HepG2 (cell line): Measurements from ENCODE around the gene BAG5. TPM values are rescaled to one million over a fixed set of nuclear protein-coding genes. Genes with fewer than 3 reads are reported as not detected.
A peak's percentile ranks its signal among the peaks of the same experiment; 100 is the strongest.

Experiments
- ASH2L ChIP-seq: fragments of 300-600, 200-600 bp; sonication (generic); IDR thresholded peaks from 2 replicates; pipeline ENCODE4 v1.7.0; 2017; ENCODE audit warnings: low read depth, mild to moderate bottlenecking, moderate library complexity, mixed read lengths, low read length; ENCODE audit not compliant: insufficient read length
- DR1 ChIP-seq: sonication (generic); formaldehyde crosslinking; IDR thresholded peaks from 2 replicates; pipeline ENCODE4 v1.8.0; 2021; ENCODE audit warnings: mild to moderate bottlenecking, missing genetic modification reagents, inconsistent platforms
- ELF1 ChIP-seq: sonication (generic); formaldehyde crosslinking; IDR thresholded peaks from 2 replicates; pipeline ENCODE4 v1.4.0; 2020; ENCODE audit warnings: missing genetic modification reagents
- EZH2 ChIP-seq: conservative IDR thresholded peaks from 2 replicates; pipeline ENCODE4 v1.6.1; 2012; ENCODE audit warnings: mild to moderate bottlenecking, low read depth, low read length, moderate library complexity
- FIP1L1 ChIP-seq: fragments of 200-400 bp; formaldehyde crosslinking; IDR thresholded peaks from 2 replicates; pipeline ENCODE4 v1.6.1; 2018; ENCODE audit warnings: low read depth, mild to moderate bottlenecking, low read length, moderate library complexity, borderline replicate concordance; ENCODE audit not compliant: insufficient read depth
- HCFC1 ChIP-seq: fragments of 150-350 bp; IDR thresholded peaks from 2 replicates; pipeline ENCODE4 v1.6.1; 2014; ENCODE audit warnings: low read depth, low read length
- HNRNPK ChIP-seq: fragments of 200-400 bp; formaldehyde crosslinking; IDR thresholded peaks from 2 replicates; pipeline ENCODE4 v1.6.1; 2018; ENCODE audit warnings: low read length, low read depth, moderate library complexity, mild to moderate bottlenecking; ENCODE audit not compliant: poor library complexity, severe bottlenecking
- JARID2 ChIP-seq: sonication (generic); formaldehyde crosslinking; IDR thresholded peaks from 2 replicates; pipeline ENCODE4 v1.8.1; 2023; ENCODE audit warnings: missing genetic modification reagents, inconsistent platforms; ENCODE audit not compliant: insufficient replicate concordance
- MIER3 ChIP-seq: IDR thresholded peaks from 2 replicates; pipeline ENCODE4 v1.6.1; 2016; ENCODE audit warnings: missing compliant biosample characterization, borderline replicate concordance
- PHF21A ChIP-seq: sonication (generic); formaldehyde crosslinking; IDR thresholded peaks from 2 replicates; pipeline ENCODE4 v1.5.0; 2020; ENCODE audit warnings: mild to moderate bottlenecking, missing genetic modification reagents
- SAP130 ChIP-seq: IDR thresholded peaks from 2 replicates; pipeline ENCODE4 v1.6.1; 2016; ENCODE audit warnings: low read depth
- YEATS4 ChIP-seq: sonication (generic); formaldehyde crosslinking; IDR thresholded peaks from 2 replicates; pipeline ENCODE4 v1.4.0; 2020; ENCODE audit warnings: missing genetic modification reagents, borderline replicate concordance
- ZBTB42 ChIP-seq: sonication (generic); formaldehyde crosslinking; IDR thresholded peaks from 2 replicates; pipeline ENCODE4 v1.5.0; 2020; ENCODE audit warnings: mild to moderate bottlenecking, missing genetic modification reagents
- ZNF329 ChIP-seq: sonication (generic); formaldehyde crosslinking; IDR thresholded peaks from 2 replicates; pipeline ENCODE4 v1.9.0; 2021; ENCODE audit warnings: low read depth, mild to moderate bottlenecking, missing genetic modification reagents
- ZNF367 ChIP-seq: sonication (generic); formaldehyde crosslinking; IDR thresholded peaks from 2 replicates; pipeline ENCODE4 v1.4.0; 2020; ENCODE audit warnings: missing genetic modification reagents, borderline replicate concordance
- ZNF558 ChIP-seq: sonication (generic); formaldehyde crosslinking; IDR thresholded peaks from 2 replicates; pipeline ENCODE4 v1.9.0; 2022; ENCODE audit warnings: mild to moderate bottlenecking, missing genetic modification reagents, borderline replicate concordance
- ZSCAN22 ChIP-seq: sonication (generic); formaldehyde crosslinking; IDR thresholded peaks from 2 replicates; pipeline ENCODE4 v1.4.0; 2020; ENCODE audit warnings: mild to moderate bottlenecking, missing genetic modification reagents
- ZSCAN9 ChIP-seq: IDR thresholded peaks from 2 replicates; pipeline ENCODE4 v1.6.1; 2016; ENCODE audit warnings: borderline replicate concordance
- polyA plus RNA-seq, 8 experiments: library from polyadenylated mRNA; depleted of rRNA in 3 of 8; stranded (reverse) in 7 of 8; unstranded in 1 of 8; fragments of >200 nt; fragmentation: Illumina TruSeq in 4 of 8; extraction: Trizol in 4 of 8; gene quantifications; 2 replicates each; pipeline versions ENCODE4 v1.2.1 to v1.2.3, GENCODE V29; 2011 to 2016; ENCODE audit warnings: low read depth in 4 of 8, missing spikeins in 1 of 8, mixed read lengths in 1 of 8; ENCODE audit not compliant: insufficient read depth in 1 of 8
- total RNA-seq, 5 experiments: library from RNA; depleted of rRNA; stranded (reverse); fragments of >200 nt; fragmentation: Illumina TruSeq; extraction: Trizol; gene quantifications; 2 replicates each; pipeline ENCODE4 v1.2.3, GENCODE V29; 2016; ENCODE audit warnings: low read depth in 1 of 5
- TF ChIP-seq, protein P1 (sequence below): sonication (generic); formaldehyde crosslinking; IDR thresholded peaks from 2 replicates; pipeline ENCODE4 v1.5.0; 2020; ENCODE audit warnings: mild to moderate bottlenecking, low read depth, missing genetic modification reagents, borderline replicate concordance
- TF ChIP-seq, protein P2 (sequence below): sonication (generic); formaldehyde crosslinking; IDR thresholded peaks from 2 replicates; pipeline ENCODE4 v1.4.0; 2020; ENCODE audit warnings: missing genetic modification reagents
- TF ChIP-seq, protein P3 (sequence below): sonication (generic); formaldehyde crosslinking; IDR thresholded peaks from 2 replicates; pipeline ENCODE4 v1.8.1; 2023; ENCODE audit warnings: mild to moderate bottlenecking, inconsistent platforms, moderate library complexity, missing genetic modification reagents, borderline replicate concordance
- TF ChIP-seq, protein P4 (sequence below): sonication (generic); formaldehyde crosslinking; IDR thresholded peaks from 2 replicates; pipeline ENCODE4 v1.8.1; 2023; ENCODE audit warnings: mild to moderate bottlenecking, missing genetic modification reagents
- TF ChIP-seq, protein P5 (sequence below): IDR thresholded peaks from 2 replicates; pipeline ENCODE4 v1.6.1; 2016

The BAG5 gene
- total and polyA plus RNA-seq, 2 of the 13 experiments (the other 11 are each of a cell fraction or from before 2014, with no cell fraction given): 3.5 to 21.0 TPM

DNA sequence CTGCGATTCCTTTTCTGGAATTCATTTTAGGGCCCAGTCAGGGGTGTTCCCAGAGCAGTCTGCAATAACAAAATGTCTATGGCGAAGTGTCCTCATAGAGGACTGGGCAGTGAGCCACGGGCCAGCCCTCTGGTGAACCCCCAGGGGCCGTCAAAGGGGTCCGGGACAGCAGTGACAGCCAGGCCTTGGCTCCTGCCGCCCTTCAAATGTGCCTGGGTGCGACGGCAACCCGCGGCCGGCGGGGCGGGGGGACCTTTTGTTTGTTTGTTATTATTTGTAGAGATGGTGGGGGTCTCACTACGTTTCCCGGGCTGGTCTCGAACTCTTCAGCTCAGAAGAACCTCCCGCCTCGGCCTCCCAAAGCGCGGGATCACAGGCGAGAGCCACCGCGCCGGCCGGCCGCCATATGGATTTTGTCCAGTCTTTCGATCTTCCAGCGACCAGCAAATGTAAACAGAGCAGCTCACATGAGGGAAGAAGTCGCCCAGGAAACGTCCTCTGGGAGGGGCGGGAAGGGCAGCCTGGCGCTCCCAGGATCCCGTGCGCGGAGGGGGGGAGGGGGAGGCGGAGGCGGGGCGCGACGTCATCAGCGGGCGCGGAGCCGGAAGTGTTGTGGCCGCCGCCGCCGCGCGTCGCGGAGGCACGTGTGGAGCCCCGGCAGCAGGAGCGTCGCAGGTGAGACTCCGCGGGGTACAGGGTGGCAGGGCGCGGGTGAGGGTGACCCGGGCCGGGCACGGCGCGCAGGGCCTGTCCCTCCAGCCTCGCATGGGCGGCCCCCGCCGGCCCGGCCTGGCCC lies 33.7 kb downstream of the BAG5 start, which contains the start of gene TRMT61A (continued):
- TF ChIP-seq, protein P1, sequence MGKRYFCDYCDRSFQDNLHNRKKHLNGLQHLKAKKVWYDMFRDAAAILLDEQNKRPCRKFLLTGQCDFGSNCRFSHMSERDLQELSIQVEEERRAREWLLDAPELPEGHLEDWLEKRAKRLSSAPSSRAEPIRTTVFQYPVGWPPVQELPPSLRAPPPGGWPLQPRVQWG: no peak
- TF ChIP-seq FIP1L1 (no peak), HCFC1 (peak; percentile 47; the same call in 1 of the 2 replicates), ZSCAN9 (peak; percentile 2; the same call in 1 of the 2 replicates), PHF21A (CRISPR knock-in tag) (peak; percentile 65), EZH2 (no peak), YEATS4 (CRISPR knock-in tag) (peak; percentile 77), ZNF558 (CRISPR knock-in tag) (peak; percentile 49; the same call in 1 of the 2 replicates), MIER3 (CRISPR knock-in tag) (peak; percentile 33; the same call in 1 of the 2 replicates), ZNF329 (CRISPR knock-in tag) (peak; percentile 59; the same call in 1 of the 2 replicates), ASH2L (peak; percentile 65), SAP130 (peak; percentile 96), ZBTB42 (CRISPR knock-in tag) (no peak), ELF1 (CRISPR knock-in tag) (peak; percentile 68), DR1 (peak; percentile 19; the same call in 1 of the 2 replicates), ZSCAN22 (CRISPR knock-in tag) (no peak), JARID2 (CRISPR knock-in tag) (no peak), HNRNPK (peak; percentile 90), ZNF367 (CRISPR knock-in tag) (no peak)
- TF ChIP-seq, protein P2, sequence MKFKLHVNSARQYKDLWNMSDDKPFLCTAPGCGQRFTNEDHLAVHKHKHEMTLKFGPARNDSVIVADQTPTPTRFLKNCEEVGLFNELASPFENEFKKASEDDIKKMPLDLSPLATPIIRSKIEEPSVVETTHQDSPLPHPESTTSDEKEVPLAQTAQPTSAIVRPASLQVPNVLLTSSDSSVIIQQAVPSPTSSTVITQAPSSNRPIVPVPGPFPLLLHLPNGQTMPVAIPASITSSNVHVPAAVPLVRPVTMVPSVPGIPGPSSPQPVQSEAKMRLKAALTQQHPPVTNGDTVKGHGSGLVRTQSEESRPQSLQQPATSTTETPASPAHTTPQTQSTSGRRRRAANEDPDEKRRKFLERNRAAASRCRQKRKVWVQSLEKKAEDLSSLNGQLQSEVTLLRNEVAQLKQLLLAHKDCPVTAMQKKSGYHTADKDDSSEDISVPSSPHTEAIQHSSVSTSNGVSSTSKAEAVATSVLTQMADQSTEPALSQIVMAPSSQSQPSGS: no peak; the same call in 1 of the 2 replicates
- TF ChIP-seq, protein P3, sequence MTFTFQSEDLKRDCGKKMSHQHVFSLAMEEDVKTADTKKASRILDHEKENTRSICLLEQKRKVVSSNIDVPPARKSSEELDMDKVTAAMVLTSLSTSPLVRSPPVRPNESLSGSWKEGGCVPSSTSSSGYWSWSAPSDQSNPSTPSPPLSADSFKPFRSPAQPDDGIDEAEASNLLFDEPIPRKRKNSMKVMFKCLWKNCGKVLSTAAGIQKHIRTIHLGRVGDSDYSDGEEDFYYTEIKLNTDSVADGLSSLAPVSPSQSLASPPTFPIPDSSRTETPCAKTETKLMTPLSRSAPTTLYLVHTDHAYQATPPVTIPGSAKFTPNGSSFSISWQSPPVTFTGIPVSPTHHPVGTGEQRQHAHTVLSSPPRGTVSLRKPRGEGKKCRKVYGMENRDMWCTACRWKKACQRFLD (CRISPR knock-in tag): 0 out of 2 replicates have a peak, but pooled peaks have one; percentile 31
- TF ChIP-seq, protein P4, sequence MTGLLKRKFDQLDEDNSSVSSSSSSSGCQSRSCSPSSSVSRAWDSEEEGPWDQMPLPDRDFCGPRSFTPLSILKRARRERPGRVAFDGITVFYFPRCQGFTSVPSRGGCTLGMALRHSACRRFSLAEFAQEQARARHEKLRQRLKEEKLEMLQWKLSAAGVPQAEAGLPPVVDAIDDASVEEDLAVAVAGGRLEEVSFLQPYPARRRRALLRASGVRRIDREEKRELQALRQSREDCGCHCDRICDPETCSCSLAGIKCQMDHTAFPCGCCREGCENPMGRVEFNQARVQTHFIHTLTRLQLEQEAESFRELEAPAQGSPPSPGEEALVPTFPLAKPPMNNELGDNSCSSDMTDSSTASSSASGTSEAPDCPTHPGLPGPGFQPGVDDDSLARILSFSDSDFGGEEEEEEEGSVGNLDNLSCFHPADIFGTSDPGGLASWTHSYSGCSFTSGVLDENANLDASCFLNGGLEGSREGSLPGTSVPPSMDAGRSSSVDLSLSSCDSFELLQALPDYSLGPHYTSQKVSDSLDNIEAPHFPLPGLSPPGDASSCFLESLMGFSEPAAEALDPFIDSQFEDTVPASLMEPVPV (CRISPR knock-in tag): no peak
- TF ChIP-seq, protein P5, sequence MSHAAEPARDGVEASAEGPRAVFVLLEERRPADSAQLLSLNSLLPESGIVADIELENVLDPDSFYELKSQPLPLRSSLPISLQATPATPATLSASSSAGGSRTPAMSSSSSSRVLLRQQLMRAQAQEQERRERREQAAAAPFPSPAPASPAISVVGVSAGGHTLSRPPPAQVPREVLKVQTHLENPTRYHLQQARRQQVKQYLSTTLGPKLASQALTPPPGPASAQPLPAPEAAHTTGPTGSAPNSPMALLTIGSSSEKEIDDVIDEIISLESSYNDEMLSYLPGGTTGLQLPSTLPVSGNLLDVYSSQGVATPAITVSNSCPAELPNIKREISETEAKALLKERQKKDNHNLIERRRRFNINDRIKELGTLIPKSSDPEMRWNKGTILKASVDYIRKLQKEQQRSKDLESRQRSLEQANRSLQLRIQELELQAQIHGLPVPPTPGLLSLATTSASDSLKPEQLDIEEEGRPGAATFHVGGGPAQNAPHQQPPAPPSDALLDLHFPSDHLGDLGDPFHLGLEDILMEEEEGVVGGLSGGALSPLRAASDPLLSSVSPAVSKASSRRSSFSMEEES: peak; percentile 69; the same call in 1 of the 2 replicates
